ENCODE results near the gene GABRA1.

The GABRA1 gene

GRCh38 chr5:161847941-161848391 is at the start of gene GABRA1:
Gene GABRA1 (plus strand): TSS chr5:161848120. CDS start chr5:161850811, 2,691 bp downstream.
- no peak for DNase-seq

- no peak for DNase-seq
These were observed 48.6 kb upstream of the GABRA1 start for GRCh38 chr5:161799316-161799715.

GRCh38 chr5:161804263-161804662 is 43.7 kb upstream of the GABRA1 start:
- no peak for DNase-seq

- no peak for DNase-seq
These were observed 1.2 kb upstream of the GABRA1 start for GRCh38 chr5:161846746-161847145.

- DNase-seq = no peak
These were observed 473 bp upstream of the GABRA1 start for GRCh38 chr5:161847447-161847846.

- no peak for DNase-seq
These were observed 2.6 kb downstream of the GABRA1 start for GRCh38 chr5:161850491-161850890.

GRCh38 chr5:161851691-161852299 is 3.9 kb downstream of the GABRA1 start:
- no peak for DNase-seq

GRCh38 chr5:161857358-161857757 is 9.4 kb downstream of the GABRA1 start:
- no peak for DNase-seq

GRCh38 chr5:161863259-161863658 is 15.3 kb downstream of the GABRA1 start:
- DNase-seq = no peak

GRCh38 chr5:161863811-161864210 is 15.9 kb downstream of the GABRA1 start:
- no peak for DNase-seq

- DNase-seq = no peak
These were observed 17.6 kb downstream of the GABRA1 start for GRCh38 chr5:161865510-161865909.

- no peak for DNase-seq
These were observed 42.1 kb downstream of the GABRA1 start for GRCh38 chr5:161889971-161890370.

GRCh38 chr5:161895514-161895913 is 47.6 kb downstream of the GABRA1 start:
- no peak for DNase-seq

- DNase-seq = no peak
These were observed 49.1 kb downstream of the GABRA1 start for GRCh38 chr5:161897033-161897432.

GRCh38 chr5:161899590-161899989 is 51.7 kb downstream of the GABRA1 start:
- no peak for DNase-seq

- DNase-seq = no peak
These were observed 53.1 kb downstream of the GABRA1 start for GRCh38 chr5:161900981-161901380.

- no peak for DNase-seq
These were observed 73.9 kb downstream of the GABRA1 start for GRCh38 chr5:161921781-161922180.

GRCh38 chr5:161924270-161924669 is 76.3 kb downstream of the GABRA1 start:
- DNase-seq = no peak

- no peak for DNase-seq
These were observed 78.0 kb downstream of the GABRA1 start for GRCh38 chr5:161925960-161926359.

GRCh38 chr5:161934486-161934885 is 86.6 kb downstream of the GABRA1 start:
- DNase-seq = no peak

GRCh38 chr5:161944974-161945373 is 97.1 kb downstream of the GABRA1 start:
- DNase-seq = no peak

GRCh38 chr5:161946911-161947310 is 99.0 kb downstream of the GABRA1 start:
- DNase-seq = no peak

All from activated CD4-positive, alpha-beta T cell treated with anti-CD3 and anti-CD28 coated beads for 1 hour (primary cell).